Epithelial cell of esophagus (primary cell): ENCODE measurements around the gene ROBO4.

Experiments
- DNase-seq: peaks from one replicate; pipeline ENCODE4 v3.0.0; 2010; ENCODE audit warnings: low read depth
- H3K4me3 ChIP-seq: 2 replicates; pipeline ENCODE4 v1.5.1; 2011; ENCODE audit warnings: mild to moderate bottlenecking, low read length, control low read depth
- TF ChIP-seq, protein P1 (sequence below): IDR thresholded peaks from 2 replicates; pipeline ENCODE4 v1.5.1; 2011; ENCODE audit warnings: low read depth, mild to moderate bottlenecking, low read length, control low read depth, inconsistent platforms; ENCODE audit not compliant: insufficient read depth; ENCODE audit errors: missing control alignments

The ROBO4 gene

GRCh38 chr11:124942466-124943253 is 45.0 kb upstream of the ROBO4 start:
- DNase-seq: no peak
- TF ChIP-seq, protein P1, sequence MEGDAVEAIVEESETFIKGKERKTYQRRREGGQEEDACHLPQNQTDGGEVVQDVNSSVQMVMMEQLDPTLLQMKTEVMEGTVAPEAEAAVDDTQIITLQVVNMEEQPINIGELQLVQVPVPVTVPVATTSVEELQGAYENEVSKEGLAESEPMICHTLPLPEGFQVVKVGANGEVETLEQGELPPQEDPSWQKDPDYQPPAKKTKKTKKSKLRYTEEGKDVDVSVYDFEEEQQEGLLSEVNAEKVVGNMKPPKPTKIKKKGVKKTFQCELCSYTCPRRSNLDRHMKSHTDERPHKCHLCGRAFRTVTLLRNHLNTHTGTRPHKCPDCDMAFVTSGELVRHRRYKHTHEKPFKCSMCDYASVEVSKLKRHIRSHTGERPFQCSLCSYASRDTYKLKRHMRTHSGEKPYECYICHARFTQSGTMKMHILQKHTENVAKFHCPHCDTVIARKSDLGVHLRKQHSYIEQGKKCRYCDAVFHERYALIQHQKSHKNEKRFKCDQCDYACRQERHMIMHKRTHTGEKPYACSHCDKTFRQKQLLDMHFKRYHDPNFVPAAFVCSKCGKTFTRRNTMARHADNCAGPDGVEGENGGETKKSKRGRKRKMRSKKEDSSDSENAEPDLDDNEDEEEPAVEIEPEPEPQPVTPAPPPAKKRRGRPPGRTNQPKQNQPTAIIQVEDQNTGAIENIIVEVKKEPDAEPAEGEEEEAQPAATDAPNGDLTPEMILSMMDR: no peak

DNA sequence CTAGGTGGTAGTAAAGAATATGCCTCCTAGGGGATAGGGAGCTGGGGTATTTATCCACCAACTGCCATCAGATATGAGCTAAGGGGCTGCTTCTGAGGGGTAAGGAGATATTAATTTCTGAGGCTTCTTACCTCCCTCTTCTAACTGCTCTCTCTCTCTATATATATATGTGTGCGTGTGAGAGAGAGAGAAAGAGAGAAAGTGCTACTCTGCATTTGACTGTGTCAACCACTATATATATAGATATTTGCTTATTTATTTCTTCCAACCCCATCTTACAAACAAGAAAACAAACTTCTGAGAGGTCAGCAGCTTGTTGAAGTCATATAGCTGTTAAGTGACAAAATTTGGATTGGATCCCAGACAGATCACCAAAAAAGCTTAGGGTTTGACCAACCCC is 44.0 kb upstream of the ROBO4 start:
- no peak overlapping the region for H3K4me3 ChIP-seq
- TF ChIP-seq, protein P1: no peak
- no peak for DNase-seq

More at GRCh38 chr11:124942466-124943253, 45.0 kb upstream of the ROBO4 start:
- no peak overlapping the region for H3K4me3 ChIP-seq

- TF ChIP-seq, protein P1: no peak
Observed at GRCh38 chr11:124938970-124939369, 41.3 kb upstream of the ROBO4 start.

GRCh38 chr11:124938206-124938765 is 40.6 kb upstream of the ROBO4 start:
- TF ChIP-seq, protein P1: no peak

More at GRCh38 chr11:124938970-124939369, 41.3 kb upstream of the ROBO4 start:
- no peak overlapping the region for H3K4me3 ChIP-seq
- DNase-seq: no peak

GRCh38 chr11:124937336-124937935 is 39.8 kb upstream of the ROBO4 start:
- H3K4me3 ChIP-seq: no peak overlapping the region
- DNase-seq: no peak
- TF ChIP-seq, protein P1: no peak

More at GRCh38 chr11:124938206-124938765, 40.6 kb upstream of the ROBO4 start:
- H3K4me3 ChIP-seq: no peak overlapping the region
- peak; percentile 34 for DNase-seq

DNA sequence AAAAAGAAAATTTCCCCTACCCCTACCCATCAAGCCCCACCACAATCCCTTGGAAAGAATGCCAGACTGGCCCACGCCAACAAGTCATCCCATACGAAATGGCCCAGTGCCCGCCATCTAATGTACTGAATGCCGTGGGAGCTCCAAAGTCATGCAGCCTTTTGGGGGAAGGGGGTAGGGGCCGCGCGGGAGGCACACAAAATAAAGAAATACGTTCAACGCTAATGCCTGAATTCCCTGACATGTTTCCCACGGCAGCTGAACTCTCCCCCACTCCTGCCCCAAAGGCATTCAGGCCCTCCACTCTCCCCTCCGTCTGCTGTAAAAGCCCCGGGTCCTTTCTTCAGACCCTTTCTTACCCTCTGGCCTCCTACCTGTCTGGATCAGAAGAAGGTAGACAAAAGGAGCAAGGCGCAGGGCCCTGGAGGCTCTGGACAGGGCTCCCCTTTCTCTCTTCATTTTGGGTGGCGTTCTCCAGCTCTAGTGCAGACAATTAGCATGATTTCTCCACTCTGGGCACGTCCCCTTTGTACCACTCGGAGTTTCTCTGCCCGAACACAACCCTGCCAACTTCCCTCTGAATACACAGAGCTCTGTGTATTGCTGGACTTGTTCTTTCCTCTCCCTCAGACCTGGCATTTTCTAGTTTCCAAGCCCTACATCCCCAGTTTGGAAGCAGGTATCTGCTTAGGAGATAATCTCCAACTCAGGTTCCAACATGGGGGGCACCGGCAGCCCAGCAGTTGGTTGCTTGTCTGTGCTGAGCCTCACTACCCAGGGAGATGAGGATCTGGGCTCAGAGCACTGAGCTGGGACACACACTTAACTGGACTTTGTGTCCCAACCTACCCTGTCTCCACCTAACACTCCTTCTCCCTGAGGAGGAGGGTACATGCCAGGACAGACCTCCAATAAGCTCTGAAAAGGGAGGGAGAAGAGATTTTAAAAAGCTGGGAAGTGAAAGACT is 38.2 kb upstream of the ROBO4 start, which contains the start of gene HEPACAM:
Gene HEPACAM, minus strand, starts transcription at position 500 of the 967 bp plus-strand sequence. Its CDS starts 41 bp downstream, at position 459.
- TF ChIP-seq, protein P1: no peak
- no peak for DNase-seq
- H3K4me3 ChIP-seq: no peak within 1 kb of the TSS
